Osteocyte (in vitro differentiated cells): ENCODE measurements around the gene ESM1. TPM values are rescaled to one million over a fixed set of nuclear protein-coding genes. Genes with fewer than 3 reads are reported as not detected.

Experiments
- DNase-seq: peaks from one replicate; pipeline ENCODE4 v3.0.0; 2021; ENCODE audit warnings: mixed read lengths; ENCODE audit not compliant: unreplicated experiment; ENCODE audit errors: extremely low spot score
- H3K27ac Mint-ChIP-seq: one replicate; pipeline ENCODE4 v1.8.0; 2021; ENCODE audit warnings: mild to moderate bottlenecking, mixed read lengths; ENCODE audit not compliant: unreplicated experiment
- H3K27me3 Mint-ChIP-seq: one replicate; pipeline ENCODE4 v1.8.0; 2021; ENCODE audit warnings: mixed read lengths; ENCODE audit not compliant: unreplicated experiment
- H3K36me3 Mint-ChIP-seq: one replicate; pipeline ENCODE4 v1.8.0; 2021; ENCODE audit warnings: mixed read lengths; ENCODE audit not compliant: unreplicated experiment
- H3K4me1 Mint-ChIP-seq: one replicate; pipeline ENCODE4 v1.8.0; 2021; ENCODE audit warnings: mixed read lengths; ENCODE audit not compliant: unreplicated experiment
- H3K4me3 Mint-ChIP-seq: one replicate; pipeline ENCODE4 v1.8.0; 2021; ENCODE audit warnings: mild to moderate bottlenecking, moderate library complexity, mixed read lengths; ENCODE audit not compliant: unreplicated experiment
- H3K9me3 Mint-ChIP-seq: one replicate; pipeline ENCODE4 v1.8.0; 2021; ENCODE audit warnings: mixed read lengths; ENCODE audit not compliant: unreplicated experiment
- CTCF ChIP-seq: fragments of 200-600 bp; sonication (generic); IDR thresholded peaks from 2 replicates; pipeline ENCODE4 v1.5.0; 2021; ENCODE audit warnings: antibody characterized with exemption, mild to moderate bottlenecking, moderate library complexity
- total RNA-seq: library from RNA; stranded (reverse); gene quantifications from 2 replicates; pipeline ENCODE4 v1.2.1, GENCODE V29; 2021

Gene ESM1
- total RNA-seq, 1 donor from 2014 or later, result 0.35 TPM

- Mint-ChIP-seq H3K4me3 (no peak overlapping the region), H3K27ac (no peak overlapping the region), H3K36me3 (no peaks in the 10 kb centered on the region), H3K9me3 (no peaks in the 10 kb centered on the region), H3K4me1 (peaks cover 25% of the 10 kb centered on the region), H3K27me3 (no peaks in the 10 kb centered on the region)
- TF ChIP-seq CTCF, result no peak
- no peak for DNase-seq
Observed at GRCh38 chr5:54994628-54995027, 9.2 kb upstream of the ESM1 start.

GRCh38 chr5:54993318-54993717 lies 7.9 kb upstream of the ESM1 start:
- H3K4me3 Mint-ChIP-seq, result no peak overlapping the region
- H3K9me3 Mint-ChIP-seq, result no peaks in the 10 kb centered on the region
- TF ChIP-seq CTCF, result no peak
- no peak overlapping the region for H3K27ac Mint-ChIP-seq
- no peaks in the 10 kb centered on the region for H3K27me3 Mint-ChIP-seq
- DNase-seq, result no peak
- no peaks in the 10 kb centered on the region for H3K36me3 Mint-ChIP-seq
- H3K4me1 Mint-ChIP-seq, result peaks cover 25% of the 10 kb centered on the region

- TF ChIP-seq CTCF, result no peak
- H3K27ac Mint-ChIP-seq, result no peak overlapping the region
- H3K36me3 Mint-ChIP-seq, result no peaks in the 10 kb centered on the region
- DNase-seq, result no peak
- no peaks in the 10 kb centered on the region for H3K27me3 Mint-ChIP-seq
- H3K4me1 Mint-ChIP-seq, result peaks cover 26% of the 10 kb centered on the region
- no peaks in the 10 kb centered on the region for H3K9me3 Mint-ChIP-seq
- H3K4me3 Mint-ChIP-seq, result no peak overlapping the region
Observed at GRCh38 chr5:54991416-54991815, 6.0 kb upstream of the ESM1 start.

- TF ChIP-seq CTCF, result no peak
- Mint-ChIP-seq H3K27me3 (no peaks in the 10 kb centered on the region), H3K4me1 (peaks cover 31% of the 10 kb centered on the region), H3K9me3 (no peaks in the 10 kb centered on the region), H3K4me3 (no peak overlapping the region), H3K36me3 (no peaks in the 10 kb centered on the region), H3K27ac (no peak overlapping the region)
- DNase-seq, result no peak
Observed at GRCh38 chr5:54990841-54991258, 5.5 kb upstream of the ESM1 start.

GRCh38 chr5:54988817-54989216 lies 3.4 kb upstream of the ESM1 start:
- Mint-ChIP-seq H3K4me1 (peaks cover 38% of the 10 kb centered on the region), H3K27ac (no peak overlapping the region), H3K4me3 (no peak overlapping the region), H3K27me3 (peaks cover 9% of the 10 kb centered on the region), H3K36me3 (no peaks in the 10 kb centered on the region), H3K9me3 (no peaks in the 10 kb centered on the region)
- no peak for DNase-seq
- TF ChIP-seq CTCF, result no peak
